22Rv1 (cell line): Measurements from ENCODE around the gene BCAT1.

Experiments
- ZFX ChIP-seq: fragments of 450-650 bp; IDR thresholded peaks from 2 replicates; pipeline ENCODE4 v1.6.1; 2017; ENCODE audit warnings: antibody characterized with exemption, borderline replicate concordance
- TF ChIP-seq, protein P1 (sequence below): fragments of 450-650 bp; IDR thresholded peaks from 2 replicates; pipeline ENCODE4 v1.5.1; 2017; ENCODE audit warnings: mild to moderate bottlenecking

DNA sequence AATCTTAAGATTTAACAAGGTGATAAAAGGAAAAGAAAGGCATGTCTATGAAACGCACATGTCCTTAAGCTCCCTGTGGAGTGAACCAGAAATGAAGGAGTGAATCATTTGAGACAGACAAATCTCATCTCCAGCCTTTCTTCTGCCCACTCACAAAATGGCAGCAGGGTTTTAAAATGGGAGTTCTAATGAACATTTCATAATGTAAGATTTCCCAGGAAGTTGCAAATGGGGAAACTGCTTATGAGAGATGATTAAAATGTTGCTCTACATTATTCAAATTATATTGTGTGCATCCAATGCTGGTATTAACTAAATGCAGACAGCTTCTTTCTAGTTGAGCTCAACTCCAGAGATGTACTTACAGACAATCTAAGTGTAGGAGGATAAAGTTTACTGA, 76.7 kb downstream of the BCAT1 start:
- TF ChIP-seq, protein P1, sequence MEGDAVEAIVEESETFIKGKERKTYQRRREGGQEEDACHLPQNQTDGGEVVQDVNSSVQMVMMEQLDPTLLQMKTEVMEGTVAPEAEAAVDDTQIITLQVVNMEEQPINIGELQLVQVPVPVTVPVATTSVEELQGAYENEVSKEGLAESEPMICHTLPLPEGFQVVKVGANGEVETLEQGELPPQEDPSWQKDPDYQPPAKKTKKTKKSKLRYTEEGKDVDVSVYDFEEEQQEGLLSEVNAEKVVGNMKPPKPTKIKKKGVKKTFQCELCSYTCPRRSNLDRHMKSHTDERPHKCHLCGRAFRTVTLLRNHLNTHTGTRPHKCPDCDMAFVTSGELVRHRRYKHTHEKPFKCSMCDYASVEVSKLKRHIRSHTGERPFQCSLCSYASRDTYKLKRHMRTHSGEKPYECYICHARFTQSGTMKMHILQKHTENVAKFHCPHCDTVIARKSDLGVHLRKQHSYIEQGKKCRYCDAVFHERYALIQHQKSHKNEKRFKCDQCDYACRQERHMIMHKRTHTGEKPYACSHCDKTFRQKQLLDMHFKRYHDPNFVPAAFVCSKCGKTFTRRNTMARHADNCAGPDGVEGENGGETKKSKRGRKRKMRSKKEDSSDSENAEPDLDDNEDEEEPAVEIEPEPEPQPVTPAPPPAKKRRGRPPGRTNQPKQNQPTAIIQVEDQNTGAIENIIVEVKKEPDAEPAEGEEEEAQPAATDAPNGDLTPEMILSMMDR, result no peak
- TF ChIP-seq ZFX, result no peak
